ENCODE measurements around the gene NUAK2. TPM values are rescaled to one million over a fixed set of nuclear protein-coding genes. Genes with fewer than 3 reads are reported as not detected.
"Not testable (repeated sequence)": the region's sequence is repeated elsewhere in the genome, so short reads cannot be mapped to it uniquely, and the experiment has no call there.

Gene NUAK2
- 10 to 100 TPM in 3 of 4 donors, 1 to 10 TPM in 1; 7.3 to 12.2 (median 10.7) TPM for polyA plus RNA-seq (ENCODE audit: insufficient read length in 4 of 4)

DNA sequence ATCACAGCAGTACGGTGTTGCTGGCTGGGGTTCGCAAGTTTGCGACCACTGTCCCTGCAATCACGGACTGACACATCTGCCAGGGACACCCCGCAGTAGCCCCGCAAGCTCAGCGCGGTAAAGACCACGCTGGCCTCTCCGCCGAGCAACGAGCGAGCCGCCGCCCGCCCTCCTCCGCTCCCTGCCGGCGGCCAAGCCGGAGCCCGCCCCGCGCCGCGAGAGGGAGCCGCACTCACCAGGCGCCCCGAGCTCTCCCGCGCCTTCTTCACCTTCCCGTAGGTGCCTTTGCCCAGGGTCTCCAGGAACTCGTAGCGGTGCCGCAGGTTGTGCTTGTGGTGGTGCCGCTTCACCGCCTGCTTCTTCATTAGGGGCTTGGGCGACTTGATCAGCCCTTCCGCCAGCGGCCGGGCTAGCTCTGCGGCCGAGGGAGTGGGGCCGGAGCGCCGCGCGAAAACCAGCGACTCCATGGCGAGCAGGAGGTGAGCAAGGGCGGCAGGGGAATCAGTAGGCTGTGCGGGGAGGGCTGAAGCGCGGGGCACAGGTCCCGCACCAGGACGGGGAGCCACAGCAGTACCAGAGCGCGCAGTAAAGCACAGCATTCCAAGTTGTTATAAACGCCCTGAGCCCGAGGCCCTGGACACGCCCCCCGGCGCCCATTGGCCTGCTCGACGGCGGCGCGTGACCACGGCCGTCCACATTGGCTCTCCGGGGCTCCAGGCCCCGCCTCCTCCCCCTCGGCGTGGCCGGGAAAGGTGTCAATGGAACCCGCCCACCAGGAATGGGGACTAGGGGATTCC, at the start of gene NUAK2:
TSS of gene NUAK2 (minus strand) at position 584 of the 797 bp plus-strand sequence. CDS start at position 467, 117 bp downstream.
- peak in 2 of 4 donors; percentile 69 to 88 for DNase-seq (ENCODE audit: low read depth in 4 of 4, low spot score in 2 of 4)

DNA sequence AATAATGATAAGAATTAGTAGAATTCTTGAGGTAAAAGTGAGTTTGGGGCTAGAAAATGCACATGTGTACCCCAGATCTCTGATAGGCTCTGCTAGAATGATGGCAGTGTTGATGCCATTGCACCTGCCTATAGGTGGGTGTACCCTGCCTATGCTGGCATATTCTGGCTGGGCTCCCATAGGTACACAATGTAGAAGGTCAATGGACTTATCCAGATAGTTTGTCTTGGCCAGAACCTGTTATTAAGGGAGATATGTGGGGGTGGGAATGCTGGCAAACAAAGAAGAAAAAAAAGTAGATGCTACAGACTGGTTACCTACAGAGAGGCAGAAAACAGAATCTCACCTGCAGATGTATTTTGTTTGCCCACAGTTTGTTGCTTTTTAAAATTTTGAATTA, 49.2 kb upstream of the NUAK2 start:
- DNase-seq (ENCODE audit: low read depth in 4 of 4, low spot score in 2 of 4) = no peak

DNA sequence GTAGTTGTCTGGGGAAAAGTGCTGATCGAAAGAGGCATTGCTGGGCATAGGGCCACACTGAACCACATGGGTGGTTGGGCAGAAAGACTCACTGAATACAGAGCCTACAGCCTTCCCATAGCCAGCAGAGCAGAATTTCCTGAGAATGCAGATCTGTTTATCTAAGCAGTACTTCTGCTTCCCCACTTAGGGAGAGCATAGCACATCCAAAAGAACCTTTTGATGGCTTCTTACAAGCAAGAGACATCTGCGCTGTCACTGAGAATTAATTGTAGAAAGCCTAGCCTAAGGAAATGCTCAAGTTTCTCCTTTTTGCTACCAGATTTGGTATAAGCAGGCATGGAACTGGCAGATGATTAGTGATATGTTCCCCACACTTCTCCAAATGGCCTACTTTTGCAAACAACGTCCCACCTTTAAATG, 48.2 kb upstream of the NUAK2 start:
- no peak for DNase-seq (ENCODE audit: low read depth in 4 of 4, low spot score in 2 of 4)

DNA sequence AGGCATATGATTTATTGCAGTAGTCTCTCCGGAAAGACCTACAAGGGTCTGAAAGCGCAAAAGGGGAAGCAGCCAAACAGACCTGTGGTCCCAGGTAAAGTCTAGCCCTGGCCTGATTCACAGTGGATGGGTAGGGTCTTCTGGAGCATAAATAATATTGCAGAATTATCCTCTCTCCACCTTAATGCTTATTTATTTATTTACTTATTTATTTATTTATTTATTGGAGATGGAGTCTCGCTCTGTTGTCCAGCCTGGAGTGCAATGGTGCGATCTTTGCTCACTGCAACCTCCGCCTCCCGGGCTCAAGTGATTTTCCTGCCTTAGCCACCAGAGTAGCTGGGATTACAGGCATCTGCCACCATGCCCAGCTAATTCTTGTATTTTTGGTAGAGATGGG, 46.9 kb upstream of the NUAK2 start:
- DNase-seq (ENCODE audit: low read depth in 4 of 4, low spot score in 2 of 4) = no peak

DNA sequence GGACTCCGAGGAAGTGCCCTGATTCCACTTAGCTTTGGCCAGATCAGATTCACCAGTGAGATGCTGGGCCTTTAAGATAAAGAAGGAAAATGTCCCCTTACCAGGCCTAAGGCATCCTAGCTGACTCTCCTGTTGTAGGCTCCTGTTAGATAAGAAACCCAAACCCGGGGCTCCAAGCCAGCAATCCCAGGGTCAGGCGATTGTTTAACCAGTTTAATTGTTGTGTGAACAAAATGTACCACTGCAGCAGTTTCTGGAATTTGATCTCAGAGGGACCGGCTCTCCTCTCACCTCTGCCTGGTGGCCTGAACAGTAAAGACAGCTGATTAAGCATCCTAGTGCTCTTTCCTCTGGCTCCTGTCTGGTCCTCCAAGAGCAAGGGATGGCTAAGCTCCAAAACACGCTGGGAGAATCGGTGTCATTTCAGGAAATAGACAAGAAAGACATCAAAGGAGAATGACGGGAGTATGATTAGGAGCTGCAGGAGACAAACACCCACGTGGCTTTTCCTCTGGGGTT, 44.5 kb upstream of the NUAK2 start:
- DNase-seq (ENCODE audit: low read depth in 4 of 4, low spot score in 2 of 4) = no peak

DNA sequence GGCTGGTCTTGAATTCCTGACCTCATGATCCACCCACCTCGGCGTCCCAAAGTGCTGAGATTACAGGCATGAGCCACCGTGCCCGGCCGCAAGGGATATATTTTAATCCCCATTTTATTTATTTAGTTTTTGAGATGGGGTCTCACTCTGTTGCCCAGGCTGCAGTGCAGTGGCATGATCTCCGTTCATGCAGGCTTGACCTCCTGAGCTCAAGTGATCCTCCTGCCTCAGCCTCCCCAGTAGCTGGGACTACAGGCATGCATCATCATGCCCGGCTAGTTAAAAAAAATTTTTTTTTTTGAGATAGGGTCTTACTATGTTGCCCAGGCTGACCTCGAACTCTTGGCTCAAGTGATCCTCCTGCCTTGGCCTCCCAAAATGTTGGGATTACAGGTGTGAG, 43.5 kb upstream of the NUAK2 start:
- not testable (repeated sequence) for DNase-seq (ENCODE audit: low read depth in 4 of 4, low spot score in 2 of 4)

DNA sequence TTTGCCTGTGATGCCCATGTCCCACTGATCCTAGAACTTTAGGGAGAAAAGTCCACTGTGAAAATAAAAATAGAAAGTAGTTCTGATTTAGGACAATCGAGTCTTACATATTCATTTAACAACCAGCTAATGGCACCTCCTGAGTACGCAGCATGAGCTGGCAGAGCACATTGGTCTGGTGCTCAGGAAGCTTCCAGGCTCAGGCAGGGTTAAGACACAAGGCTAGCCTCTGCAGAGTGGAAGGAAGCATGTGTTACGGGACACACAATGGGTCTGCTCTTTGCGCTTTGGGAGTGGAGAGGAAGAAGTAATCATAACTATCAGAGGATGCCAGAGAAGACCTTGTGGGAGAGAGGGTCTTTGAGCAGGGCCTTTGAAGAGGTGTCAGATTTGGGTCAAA, 39.3 kb upstream of the NUAK2 start:
- DNase-seq (ENCODE audit: low read depth in 4 of 4, low spot score in 2 of 4) = no peak

DNA sequence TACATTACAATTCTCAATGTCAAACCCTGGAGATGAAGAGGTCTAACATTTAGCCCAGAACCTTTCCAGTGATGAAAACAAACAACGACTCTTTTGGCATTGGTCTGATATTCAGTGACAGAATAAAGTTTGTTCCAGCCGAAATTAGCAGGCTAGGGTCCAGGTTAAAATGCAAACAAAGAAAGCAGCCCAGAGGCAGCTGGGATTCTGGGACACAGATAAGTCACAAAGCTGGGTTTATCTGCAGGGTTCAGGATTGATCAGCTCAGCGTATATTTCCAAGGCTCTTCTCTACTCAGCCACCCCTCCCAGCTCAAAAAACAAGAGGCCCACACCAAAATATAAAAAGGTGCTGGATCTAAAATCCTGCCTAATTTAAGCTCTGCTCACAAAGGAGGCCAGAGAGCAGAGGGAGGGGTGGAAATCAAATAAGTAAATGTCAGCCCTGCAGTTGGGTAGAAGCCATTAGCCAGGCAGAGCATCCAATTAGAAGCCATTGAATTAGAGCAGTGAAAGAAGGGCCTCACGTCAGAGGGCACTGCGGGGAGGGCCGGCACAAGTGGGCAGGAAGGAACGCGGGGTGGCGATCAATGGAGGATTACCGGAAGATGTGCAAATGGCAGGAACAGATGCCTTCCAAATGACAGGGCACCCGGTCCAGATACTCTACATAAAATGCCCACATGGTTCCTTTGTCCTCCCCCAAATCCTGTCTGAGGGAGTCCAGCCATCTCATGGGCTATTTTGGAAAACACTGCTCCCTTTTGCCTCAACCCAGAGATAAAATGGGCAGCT, 38.4 kb upstream of the NUAK2 start:
- DNase-seq (ENCODE audit: low read depth in 4 of 4, low spot score in 2 of 4) = no peak

DNA sequence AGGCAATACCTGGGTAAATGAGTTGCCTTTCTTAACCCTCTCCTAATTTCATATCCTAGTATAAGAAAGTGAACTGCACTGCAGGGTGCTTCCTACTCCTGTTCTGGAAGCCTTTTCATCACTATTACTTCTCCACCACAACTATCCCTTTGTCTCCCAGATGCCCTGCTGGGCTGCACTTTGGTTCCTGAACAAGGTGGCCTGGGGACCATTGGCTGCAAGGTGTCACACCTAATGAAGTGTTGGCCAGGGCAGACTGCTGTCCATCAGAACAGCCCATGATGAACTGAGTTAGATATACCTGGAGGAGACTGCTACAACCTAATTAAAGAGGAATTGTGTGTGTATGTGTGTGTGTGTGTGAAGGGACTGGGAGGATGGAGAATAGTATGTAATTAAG, 37.0 kb upstream of the NUAK2 start:
- DNase-seq (ENCODE audit: low read depth in 4 of 4, low spot score in 2 of 4) = no peak

DNA sequence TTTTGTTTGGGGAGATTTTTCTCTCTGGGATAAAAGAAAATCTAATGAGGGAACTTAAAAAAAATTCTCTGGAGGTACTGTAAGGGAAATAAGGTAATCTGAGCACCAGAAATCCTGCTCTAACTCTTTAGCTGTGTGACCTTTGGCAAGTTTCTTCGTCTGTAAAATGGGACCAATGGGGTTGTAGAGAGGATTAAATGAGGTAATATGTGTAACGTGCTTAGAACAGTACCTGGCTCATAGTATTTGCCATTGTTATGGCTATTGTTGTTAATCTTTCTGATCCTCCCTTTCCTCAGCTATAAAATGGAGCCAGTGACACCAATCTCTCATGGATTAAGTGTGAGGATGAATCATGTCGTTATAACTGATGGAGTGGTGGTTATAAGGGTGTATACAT, 36.0 kb upstream of the NUAK2 start:
- no peak for DNase-seq (ENCODE audit: low read depth in 4 of 4, low spot score in 2 of 4)

DNA sequence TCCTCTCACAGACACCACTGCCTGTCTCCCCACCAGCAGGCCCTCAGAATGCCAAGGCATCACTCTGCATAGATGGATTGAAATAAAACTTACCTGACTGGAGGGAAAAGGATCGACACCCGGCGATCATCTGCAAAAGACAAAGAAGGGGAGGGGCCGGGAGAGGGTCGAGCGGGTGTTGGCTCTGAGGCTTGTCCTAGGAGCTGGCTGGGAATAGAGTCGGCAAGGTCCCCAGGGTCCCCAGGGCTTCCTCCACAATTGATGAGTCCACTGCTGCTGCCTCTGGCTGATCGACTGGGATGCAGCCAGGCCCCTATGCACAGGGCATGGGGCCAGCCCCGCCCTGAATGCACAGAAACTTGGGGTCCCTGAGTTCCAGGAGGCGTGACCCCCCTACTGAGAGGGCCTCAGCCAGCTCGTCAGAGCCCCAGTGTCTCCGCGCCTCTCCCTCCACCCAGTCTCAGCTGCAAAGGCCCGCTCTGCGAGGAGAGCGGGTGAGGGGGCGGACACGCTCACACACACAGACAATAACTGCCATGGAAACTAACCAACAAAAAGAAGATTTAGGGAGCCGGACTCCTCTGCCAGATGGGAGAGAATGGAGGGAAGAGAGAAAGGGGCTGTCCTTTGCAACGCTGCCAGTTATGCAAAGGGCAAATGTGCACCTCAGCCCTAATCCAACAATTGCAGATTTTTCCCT, 35.0 kb upstream of the NUAK2 start, which contains the start of gene KLHDC8A:
TSS of gene KLHDC8A (minus strand) at position 483 of the 700 bp plus-strand sequence. CDS start 13,318 bp downstream, outside the sequence.
- DNase-seq (ENCODE audit: low read depth in 4 of 4, low spot score in 2 of 4) = peak in 3 of 4 donors; percentile 52 to 55 (median 55)

DNA sequence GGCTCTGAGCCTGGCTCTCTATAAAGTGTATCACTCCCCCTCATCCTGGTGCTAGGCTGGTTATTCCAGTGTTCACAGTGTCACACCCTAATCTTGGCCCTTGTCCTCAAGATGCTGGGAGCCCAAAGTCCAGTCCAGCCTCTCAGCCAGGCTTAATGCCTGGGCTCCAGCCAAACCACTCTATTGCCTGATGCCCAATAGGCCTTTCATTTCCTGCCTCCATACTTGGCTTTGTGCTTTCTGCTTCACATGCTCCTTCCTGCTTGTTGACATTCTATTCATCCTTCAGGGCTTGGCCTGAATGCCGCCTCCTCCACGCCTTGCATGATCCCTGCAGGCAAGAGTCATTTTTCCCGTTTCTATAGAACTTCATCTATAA, 33.5 kb upstream of the NUAK2 start:
- no peak for DNase-seq (ENCODE audit: low read depth in 4 of 4, low spot score in 2 of 4)

DNA sequence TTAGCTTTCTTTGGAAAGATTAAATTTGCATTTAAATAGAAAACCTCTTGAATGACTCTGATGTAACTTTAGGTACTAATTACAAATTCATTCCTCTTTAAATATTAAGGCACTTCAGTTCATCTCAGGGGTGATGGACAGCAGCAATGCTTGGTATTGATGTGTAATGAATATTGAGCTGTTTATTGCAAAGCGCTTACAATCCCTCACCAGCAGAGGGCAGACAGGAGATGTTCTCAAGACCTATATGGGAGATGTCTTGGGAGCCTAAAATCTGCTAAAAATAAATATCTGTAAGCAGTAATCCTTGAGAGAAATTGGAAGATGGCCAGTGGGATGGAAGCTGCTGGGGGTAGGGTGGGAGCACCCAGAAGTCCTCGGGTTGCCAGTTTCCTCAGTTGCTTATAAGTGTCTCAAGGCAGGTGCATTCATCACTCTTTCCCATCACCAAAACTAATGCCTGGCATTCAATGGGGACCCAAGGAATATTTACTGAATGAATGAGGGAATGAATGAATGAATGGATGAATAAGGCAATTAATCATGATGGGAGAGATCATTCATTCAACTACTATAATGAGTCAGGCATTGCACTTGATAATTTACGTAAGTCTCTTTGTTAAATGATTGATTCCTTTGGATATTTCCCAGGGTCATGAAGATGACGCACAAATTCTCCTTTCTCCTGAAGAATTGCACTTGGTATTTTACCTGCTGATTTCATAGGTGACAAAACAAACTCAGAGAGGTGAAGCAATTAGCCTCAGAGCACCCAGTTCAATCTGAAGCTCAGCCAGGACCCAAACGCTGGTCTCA, 32.9 kb upstream of the NUAK2 start:
- DNase-seq (ENCODE audit: low read depth in 4 of 4, low spot score in 2 of 4) = no peak

DNA sequence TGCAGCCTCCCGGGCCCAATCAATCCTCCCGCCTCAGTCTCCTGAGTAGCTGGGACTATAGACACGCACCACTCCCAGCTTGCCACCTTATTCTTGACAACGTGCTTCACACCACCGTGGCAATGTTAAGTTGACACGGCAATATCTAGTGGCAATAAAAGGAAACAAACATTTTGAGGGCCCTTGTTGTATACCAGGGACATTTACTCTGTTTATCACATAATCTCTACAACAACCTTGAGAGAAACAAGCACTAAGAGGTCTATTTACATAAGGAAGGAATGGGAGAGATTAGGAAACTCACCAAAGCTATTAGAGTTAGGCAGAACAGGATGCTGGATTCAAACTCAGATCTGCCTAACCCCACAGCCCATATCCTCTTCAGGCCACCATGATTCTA, 32.1 kb upstream of the NUAK2 start:
- DNase-seq (ENCODE audit: low read depth in 4 of 4, low spot score in 2 of 4) = no peak

DNA sequence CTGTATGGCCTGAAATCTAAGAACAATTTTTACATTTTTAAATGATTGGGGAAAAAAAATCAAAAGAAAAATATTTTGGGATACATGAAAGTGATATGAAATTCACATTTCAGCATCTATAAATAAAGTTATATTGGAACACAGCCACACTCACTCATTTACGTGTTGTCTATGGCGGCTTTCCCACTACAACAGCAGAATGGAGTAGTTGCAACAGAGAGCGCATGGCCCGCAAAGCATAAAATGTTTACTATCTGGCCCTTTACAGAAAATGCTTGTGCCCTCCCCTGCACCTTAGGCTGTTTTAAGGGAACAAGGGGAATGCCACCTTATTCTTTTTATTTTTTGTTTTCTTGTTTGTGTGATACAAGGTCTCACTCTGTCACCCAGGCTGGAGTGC, 31.6 kb upstream of the NUAK2 start:
- DNase-seq (ENCODE audit: low read depth in 4 of 4, low spot score in 2 of 4) = no peak

DNA sequence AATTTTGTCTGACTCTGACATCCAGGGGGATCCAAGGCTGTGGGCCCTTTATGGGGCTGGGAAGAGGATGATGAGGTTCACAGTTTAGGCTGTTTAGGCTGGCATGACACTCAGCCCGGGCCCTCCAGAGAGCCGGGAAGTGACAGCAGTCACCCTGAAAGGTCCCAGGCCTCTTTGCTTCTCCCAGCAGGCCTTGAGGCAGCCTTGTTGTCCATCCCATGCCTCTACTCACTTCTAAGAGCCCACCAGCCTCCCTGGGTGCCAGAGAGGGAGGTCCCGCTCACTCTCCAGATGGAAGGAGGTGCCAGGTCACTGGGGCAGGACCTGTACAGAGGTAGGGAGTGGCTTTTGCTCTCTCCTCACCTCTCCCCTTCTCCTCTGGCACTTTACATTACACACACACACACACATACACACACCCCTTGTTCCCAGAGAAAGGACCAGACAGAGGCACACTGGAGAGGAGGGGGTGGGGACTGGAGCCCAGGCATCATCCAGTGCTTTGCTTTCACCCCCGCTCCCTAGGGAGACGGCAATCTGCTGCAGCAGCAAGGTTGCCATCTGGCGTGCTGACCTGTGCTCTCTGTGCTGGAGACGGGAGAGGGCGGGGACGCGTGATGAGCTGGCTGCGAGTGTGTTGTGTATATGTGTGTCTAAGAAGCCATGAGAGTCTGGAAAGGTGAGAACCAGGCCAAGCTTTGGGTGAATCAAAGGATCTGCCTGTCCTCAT, 30.6 kb upstream of the NUAK2 start:
- DNase-seq (ENCODE audit: low read depth in 4 of 4, low spot score in 2 of 4) = no peak

DNA sequence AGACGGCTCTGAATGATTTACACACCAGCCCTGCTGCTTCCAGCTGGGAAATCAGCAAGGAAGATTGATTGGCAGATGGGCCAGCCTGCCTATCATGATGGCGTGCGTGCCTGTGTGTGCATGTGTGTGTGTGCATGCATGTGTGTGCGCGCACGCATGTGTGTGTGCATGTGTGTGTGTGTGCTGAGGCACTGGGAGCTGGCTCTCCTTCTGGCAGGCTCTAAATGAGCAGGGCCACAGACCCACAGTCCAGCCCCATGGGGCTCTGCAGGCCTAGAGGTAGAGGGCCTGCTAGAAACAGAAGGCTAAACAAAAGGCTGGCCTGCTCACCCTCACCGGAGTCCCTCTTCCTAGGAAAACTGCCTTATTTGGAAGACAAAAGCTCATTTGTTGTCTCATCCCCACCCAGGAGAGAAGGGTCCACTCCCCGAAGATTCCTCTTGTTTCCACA, 29.2 kb upstream of the NUAK2 start:
- no peak for DNase-seq (ENCODE audit: low read depth in 4 of 4, low spot score in 2 of 4)

DNA sequence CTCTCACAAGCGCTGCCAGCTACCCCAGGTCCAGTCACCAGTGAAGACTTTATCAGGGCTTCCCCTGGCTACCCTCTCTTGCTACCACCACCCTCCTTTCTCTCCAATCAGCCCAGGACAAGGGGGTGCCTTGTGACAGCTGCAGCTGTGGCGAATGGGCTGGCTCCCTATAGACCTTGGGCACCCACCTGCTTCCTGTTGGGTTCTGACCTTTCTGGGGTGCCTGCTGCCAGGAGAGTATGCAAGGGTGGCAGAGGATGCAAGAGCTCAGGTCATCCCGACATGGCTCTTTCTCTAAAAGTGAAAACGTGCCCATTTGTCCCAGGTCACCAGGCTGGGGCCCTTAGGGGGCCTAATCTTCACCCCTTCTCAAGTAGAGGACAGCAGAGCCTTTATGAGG, 28.6 kb upstream of the NUAK2 start:
- DNase-seq (ENCODE audit: low read depth in 4 of 4, low spot score in 2 of 4) = no peak
